WTC11 (cell line): ENCODE measurements around the gene IFFO2.

Experiments
- CTCF ChIP-seq: fragments of 200-600 bp; IDR thresholded peaks from 2 replicates; pipeline ENCODE4 v1.8.0; 2022; ENCODE audit warnings: antibody characterized with exemption
- GRHL2 ChIP-seq: fragments of 250-450 bp; sonication (Bioruptor Pico); IDR thresholded peaks from 2 replicates; pipeline ENCODE4 v1.8.0; 2022; ENCODE audit warnings: mild to moderate bottlenecking, moderate library complexity; ENCODE audit not compliant: insufficient replicate concordance, severe bottlenecking
- MAX ChIP-seq: sonication (generic); formaldehyde crosslinking; IDR thresholded peaks from 2 replicates; pipeline ENCODE4 v1.8.0; 2022; ENCODE audit warnings: mild to moderate bottlenecking, missing genetic modification reagents
- ZNF263 ChIP-seq: sonication (generic); formaldehyde crosslinking; IDR thresholded peaks from 2 replicates; pipeline ENCODE4 v1.8.1; 2022; ENCODE audit warnings: low read depth, mild to moderate bottlenecking, moderate library complexity, missing genetic modification reagents
- ZNF512 ChIP-seq: sonication (generic); formaldehyde crosslinking; IDR thresholded peaks from 2 replicates; pipeline ENCODE4 v1.8.1; 2022; ENCODE audit warnings: missing genetic modification reagents, borderline replicate concordance
- TF ChIP-seq, protein P1 (sequence below): sonication (generic); formaldehyde crosslinking; IDR thresholded peaks from 2 replicates; pipeline ENCODE4 v1.8.1; 2023; ENCODE audit warnings: mild to moderate bottlenecking, missing genetic modification reagents

GRCh38 chr1:18981242-18981641, 24.8 kb upstream of the IFFO2 start:
- no peak for TF ChIP-seq ZNF512 (CRISPR knock-in tag)
- no peak for TF ChIP-seq CTCF
- TF ChIP-seq ZNF263 (CRISPR knock-in tag): no peak
- TF ChIP-seq, protein P1, sequence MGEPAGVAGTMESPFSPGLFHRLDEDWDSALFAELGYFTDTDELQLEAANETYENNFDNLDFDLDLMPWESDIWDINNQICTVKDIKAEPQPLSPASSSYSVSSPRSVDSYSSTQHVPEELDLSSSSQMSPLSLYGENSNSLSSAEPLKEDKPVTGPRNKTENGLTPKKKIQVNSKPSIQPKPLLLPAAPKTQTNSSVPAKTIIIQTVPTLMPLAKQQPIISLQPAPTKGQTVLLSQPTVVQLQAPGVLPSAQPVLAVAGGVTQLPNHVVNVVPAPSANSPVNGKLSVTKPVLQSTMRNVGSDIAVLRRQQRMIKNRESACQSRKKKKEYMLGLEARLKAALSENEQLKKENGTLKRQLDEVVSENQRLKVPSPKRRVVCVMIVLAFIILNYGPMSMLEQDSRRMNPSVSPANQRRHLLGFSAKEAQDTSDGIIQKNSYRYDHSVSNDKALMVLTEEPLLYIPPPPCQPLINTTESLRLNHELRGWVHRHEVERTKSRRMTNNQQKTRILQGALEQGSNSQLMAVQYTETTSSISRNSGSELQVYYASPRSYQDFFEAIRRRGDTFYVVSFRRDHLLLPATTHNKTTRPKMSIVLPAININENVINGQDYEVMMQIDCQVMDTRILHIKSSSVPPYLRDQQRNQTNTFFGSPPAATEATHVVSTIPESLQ (CRISPR knock-in tag): no peak
- no peak for TF ChIP-seq GRHL2 (CRISPR knock-in tag)
- TF ChIP-seq MAX (CRISPR knock-in tag): no peak
